ENCODE results near the gene LAMA5.

- TF ChIP-seq, protein P1, sequence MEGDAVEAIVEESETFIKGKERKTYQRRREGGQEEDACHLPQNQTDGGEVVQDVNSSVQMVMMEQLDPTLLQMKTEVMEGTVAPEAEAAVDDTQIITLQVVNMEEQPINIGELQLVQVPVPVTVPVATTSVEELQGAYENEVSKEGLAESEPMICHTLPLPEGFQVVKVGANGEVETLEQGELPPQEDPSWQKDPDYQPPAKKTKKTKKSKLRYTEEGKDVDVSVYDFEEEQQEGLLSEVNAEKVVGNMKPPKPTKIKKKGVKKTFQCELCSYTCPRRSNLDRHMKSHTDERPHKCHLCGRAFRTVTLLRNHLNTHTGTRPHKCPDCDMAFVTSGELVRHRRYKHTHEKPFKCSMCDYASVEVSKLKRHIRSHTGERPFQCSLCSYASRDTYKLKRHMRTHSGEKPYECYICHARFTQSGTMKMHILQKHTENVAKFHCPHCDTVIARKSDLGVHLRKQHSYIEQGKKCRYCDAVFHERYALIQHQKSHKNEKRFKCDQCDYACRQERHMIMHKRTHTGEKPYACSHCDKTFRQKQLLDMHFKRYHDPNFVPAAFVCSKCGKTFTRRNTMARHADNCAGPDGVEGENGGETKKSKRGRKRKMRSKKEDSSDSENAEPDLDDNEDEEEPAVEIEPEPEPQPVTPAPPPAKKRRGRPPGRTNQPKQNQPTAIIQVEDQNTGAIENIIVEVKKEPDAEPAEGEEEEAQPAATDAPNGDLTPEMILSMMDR (IDR thresholded peaks at IDR 0.05) = no peak
- TF ChIP-seq EZH2phosphoT487 (IDR thresholded peaks at IDR 0.05) (no peak), EZH2 (IDR thresholded peaks at IDR 0.05) (no peak)
These were observed 45.3 kb upstream of the LAMA5 start for GRCh38 chr20:62412194-62413024.

Data from neural progenitor cell (in vitro differentiated cells).